DND-41 (cell line): Measurements from ENCODE around the gene TNS1.

Source experiments
- ATAC-seq: fragments of 200-7000 bp; cut with Tn5 transposase; 3 replicates; pipeline ENCODE4 v1.9.1; 2021; ENCODE audit warnings: low read depth; ENCODE audit not compliant: insufficient read depth
- DNase-seq: peaks from one replicate; pipeline ENCODE4 v3.0.0-alpha.2; 2020
- H2AFZ ChIP-seq: 2 replicates; pipeline ENCODE4 v1.6.0; 2012; ENCODE audit warnings: low read depth, low read length
- H3K27ac ChIP-seq: 2 replicates; pipeline ENCODE4 v1.5.1; 2012; ENCODE audit warnings: low read length, inconsistent platforms
- H3K27me3 ChIP-seq: fragments of 200-600 bp; sonication (generic); 2 replicates; pipeline ENCODE4 v1.6.0; 2012; ENCODE audit warnings: low read length, mild to moderate bottlenecking, inconsistent platforms; ENCODE audit not compliant: insufficient read depth, poor library complexity
- H3K36me3 ChIP-seq: 2 replicates; pipeline ENCODE4 v1.5.1; 2012; ENCODE audit warnings: low read length, inconsistent platforms; ENCODE audit not compliant: insufficient read depth
- H3K4me1 ChIP-seq: 2 replicates; pipeline ENCODE4 v1.5.1; 2012; ENCODE audit warnings: mild to moderate bottlenecking, low read length; ENCODE audit not compliant: insufficient read depth
- H3K4me2 ChIP-seq: 2 replicates; pipeline ENCODE4 v1.6.0; 2012; ENCODE audit warnings: mild to moderate bottlenecking, moderate library complexity, low read length, inconsistent platforms; ENCODE audit not compliant: insufficient read depth
- H3K4me3 ChIP-seq, 2 experiments: fragments of 200-600 bp in 1 of 2; shearing (Covaris generic) in 1 of 2; 2 replicates each; pipeline ENCODE4 v1.5.1; 2012 to 2016; ENCODE audit warnings: inconsistent platforms in 2 of 2, low read length in 2 of 2, mild to moderate bottlenecking in 2 of 2, low read depth in 1 of 2, moderate library complexity in 1 of 2
- H3K79me2 ChIP-seq: 2 replicates; pipeline ENCODE4 v1.6.0; 2012; ENCODE audit warnings: low read length, inconsistent platforms; ENCODE audit not compliant: insufficient read depth
- H3K9ac ChIP-seq: 2 replicates; pipeline ENCODE4 v1.6.0; 2012; ENCODE audit warnings: low read depth, mild to moderate bottlenecking, inconsistent platforms, low read length, moderate library complexity
- H3K9me3 ChIP-seq: 2 replicates; pipeline ENCODE4 v1.5.1; 2012; ENCODE audit warnings: low read length, moderate library complexity, mild to moderate bottlenecking, inconsistent platforms; ENCODE audit not compliant: insufficient read depth, severe bottlenecking
- H4K20me1 ChIP-seq: 2 replicates; pipeline ENCODE4 v1.6.0; 2012; ENCODE audit warnings: low read length; ENCODE audit not compliant: insufficient read depth
- EZH2 ChIP-seq: IDR thresholded peaks from 3 replicates; pipeline ENCODE4 v1.6.1; 2012; ENCODE audit warnings: borderline replicate concordance, low read depth, mild to moderate bottlenecking, moderate library complexity, low read length, inconsistent platforms; ENCODE audit not compliant: severe bottlenecking
- TF ChIP-seq, protein P1 (sequence below): IDR thresholded peaks from 2 replicates; pipeline ENCODE4 v1.5.1; 2012; ENCODE audit warnings: borderline replicate concordance, low read length, moderate library complexity, mild to moderate bottlenecking; ENCODE audit not compliant: poor library complexity, severe bottlenecking; ENCODE audit errors: extremely low read depth

Gene TNS1

DNA sequence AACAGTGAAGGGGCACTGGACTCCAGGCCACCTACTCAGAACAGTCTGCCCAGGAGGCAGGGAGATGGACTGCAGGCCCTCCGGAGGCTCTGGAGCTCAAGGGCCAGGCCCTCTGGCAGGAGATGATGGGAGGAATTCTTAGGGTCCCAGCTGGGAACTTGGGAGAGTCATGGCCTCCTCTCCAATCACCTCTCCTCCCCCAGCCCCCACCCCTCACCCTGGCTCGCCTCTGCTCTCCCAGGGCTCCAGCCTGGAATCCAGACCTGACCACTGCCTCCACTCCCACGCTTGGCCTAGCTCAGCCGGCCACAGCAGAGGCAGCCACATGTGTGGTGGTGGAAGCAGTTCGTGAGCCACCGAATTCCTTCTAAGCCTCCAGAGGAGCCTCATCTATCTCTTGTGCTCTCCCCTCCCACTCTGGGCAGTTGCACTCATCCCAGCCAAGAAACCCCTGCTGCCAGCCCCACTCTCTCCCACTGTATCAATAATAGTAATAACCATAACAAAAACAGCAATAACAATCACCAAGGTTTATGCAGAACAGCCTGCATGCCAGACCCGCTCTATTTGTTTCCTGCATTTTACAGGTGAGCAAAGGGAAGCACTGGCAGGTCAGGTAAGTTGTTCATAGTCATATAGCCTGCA lies 67.4 kb downstream of the TNS1 start:
- Histone ChIP-seq H2AFZ (no peak overlapping the region), H3K4me1 (no peaks in the 10 kb centered on the region), H3K4me3 (no peak overlapping the region), H4K20me1 (no peaks in the 10 kb centered on the region; the same call in 1 of the 2 replicates), H3K9me3 (no peaks in the 10 kb centered on the region), H3K27me3 (peaks cover 17% of the 10 kb centered on the region), H3K36me3 (no peaks in the 10 kb centered on the region), H3K9ac (no peak overlapping the region), H3K4me2 (no peak overlapping the region), H3K27ac (no peak overlapping the region), H3K79me2 (no peaks in the 10 kb centered on the region)
- ATAC-seq (no peak), DNase-seq (no peak)
- no peak for TF ChIP-seq EZH2
- TF ChIP-seq, protein P1, sequence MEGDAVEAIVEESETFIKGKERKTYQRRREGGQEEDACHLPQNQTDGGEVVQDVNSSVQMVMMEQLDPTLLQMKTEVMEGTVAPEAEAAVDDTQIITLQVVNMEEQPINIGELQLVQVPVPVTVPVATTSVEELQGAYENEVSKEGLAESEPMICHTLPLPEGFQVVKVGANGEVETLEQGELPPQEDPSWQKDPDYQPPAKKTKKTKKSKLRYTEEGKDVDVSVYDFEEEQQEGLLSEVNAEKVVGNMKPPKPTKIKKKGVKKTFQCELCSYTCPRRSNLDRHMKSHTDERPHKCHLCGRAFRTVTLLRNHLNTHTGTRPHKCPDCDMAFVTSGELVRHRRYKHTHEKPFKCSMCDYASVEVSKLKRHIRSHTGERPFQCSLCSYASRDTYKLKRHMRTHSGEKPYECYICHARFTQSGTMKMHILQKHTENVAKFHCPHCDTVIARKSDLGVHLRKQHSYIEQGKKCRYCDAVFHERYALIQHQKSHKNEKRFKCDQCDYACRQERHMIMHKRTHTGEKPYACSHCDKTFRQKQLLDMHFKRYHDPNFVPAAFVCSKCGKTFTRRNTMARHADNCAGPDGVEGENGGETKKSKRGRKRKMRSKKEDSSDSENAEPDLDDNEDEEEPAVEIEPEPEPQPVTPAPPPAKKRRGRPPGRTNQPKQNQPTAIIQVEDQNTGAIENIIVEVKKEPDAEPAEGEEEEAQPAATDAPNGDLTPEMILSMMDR, result no peak

DNA sequence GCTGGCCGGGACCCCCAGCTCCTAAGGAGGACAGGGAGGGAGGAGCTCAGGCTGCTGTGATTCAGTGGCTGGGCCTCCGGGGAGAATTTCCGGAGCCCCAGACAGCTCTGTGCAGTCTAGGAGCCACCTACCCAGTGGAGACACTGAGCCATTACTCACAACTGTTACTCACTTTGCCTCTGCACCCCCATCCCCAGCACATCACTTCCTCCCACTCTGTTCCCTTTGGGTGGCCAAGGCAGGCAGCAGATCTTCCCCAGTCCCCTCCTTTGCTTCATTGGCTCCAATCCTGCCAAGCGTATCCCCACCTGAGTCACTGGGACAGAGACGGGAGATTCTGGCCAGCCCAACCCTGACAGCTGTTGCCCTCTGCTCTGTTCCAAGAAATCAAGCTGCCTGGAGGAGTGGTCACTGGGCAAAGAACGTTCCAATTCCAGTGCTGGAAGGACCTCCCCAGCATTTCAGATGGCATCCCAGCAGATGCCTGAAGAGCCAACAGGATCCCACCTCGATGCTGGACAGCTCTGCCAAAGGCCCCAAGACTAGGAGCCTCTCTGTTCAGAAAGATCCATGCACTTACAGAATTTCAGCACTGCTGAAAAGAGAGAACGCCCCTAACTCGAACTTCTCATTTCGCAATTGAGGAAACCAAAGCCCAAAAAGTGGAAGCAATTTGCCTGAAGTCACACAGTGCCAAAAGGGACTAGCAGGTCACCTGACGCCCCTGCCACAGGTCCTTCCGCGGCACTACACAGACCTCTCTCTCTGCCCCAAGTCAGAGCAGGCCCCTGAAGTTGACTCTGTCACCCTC lies 68.3 kb downstream of the TNS1 start:
- no peaks in the 10 kb centered on the region for H3K4me1 ChIP-seq
- H2AFZ ChIP-seq, result no peak overlapping the region
- no peak for DNase-seq
- no peak for TF ChIP-seq EZH2
- TF ChIP-seq, protein P1, result no peak
- H3K36me3 ChIP-seq, result no peaks in the 10 kb centered on the region
- no peak overlapping the region for H3K9ac ChIP-seq
- H3K4me2 ChIP-seq, result no peak overlapping the region
- no peak overlapping the region for H3K27ac ChIP-seq
- H3K79me2 ChIP-seq, result no peaks in the 10 kb centered on the region
- H4K20me1 ChIP-seq, result no peaks in the 10 kb centered on the region; the same call in 1 of the 2 replicates
- H3K4me3 ChIP-seq, result no peak overlapping the region
- H3K27me3 ChIP-seq, result peaks cover 17% of the 10 kb centered on the region
- no peaks in the 10 kb centered on the region for H3K9me3 ChIP-seq
- ATAC-seq, result no peak; the same call in 2 of the 3 replicates

DNA sequence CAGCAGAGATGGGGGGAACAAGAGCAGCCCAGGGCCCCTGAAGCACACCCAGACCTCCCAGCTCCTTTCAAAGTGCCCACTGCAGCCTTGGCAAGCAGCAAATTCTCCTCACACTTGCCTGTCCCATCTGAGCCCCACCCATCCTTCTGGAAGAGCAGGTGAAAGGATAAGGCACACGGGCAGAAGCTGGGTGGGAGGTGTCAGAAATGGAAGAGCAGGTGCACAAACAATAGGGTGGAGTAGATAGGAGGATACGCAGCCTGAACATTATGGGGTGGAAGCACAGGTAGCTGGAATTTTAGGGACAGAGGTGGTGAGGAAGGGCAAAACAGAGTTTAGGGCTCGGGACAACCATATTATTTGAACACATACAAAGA lies 69.2 kb downstream of the TNS1 start:
- Histone ChIP-seq H3K79me2 (no peaks in the 10 kb centered on the region), H3K27ac (no peak overlapping the region), H3K27me3 (peaks cover 17% of the 10 kb centered on the region), H3K9ac (no peak overlapping the region), H2AFZ (no peak overlapping the region), H3K4me1 (no peaks in the 10 kb centered on the region), H3K9me3 (no peaks in the 10 kb centered on the region), H4K20me1 (peaks cover 5% of the 10 kb centered on the region; the same call in 1 of the 2 replicates), H3K36me3 (no peaks in the 10 kb centered on the region), H3K4me2 (no peak overlapping the region), H3K4me3 (no peak overlapping the region)
- DNase-seq (no peak), ATAC-seq (no peak)
- TF ChIP-seq EZH2, result no peak
- TF ChIP-seq, protein P1, result no peak
